BLaER1 (cell line): ENCODE results near the gene CLPSL2.
"Not testable (repeated sequence)": the region's sequence is repeated elsewhere in the genome, so short reads cannot be mapped to it uniquely, and the experiment has no call there.

ENCODE experiments used
- H3K27ac ChIP-seq: shearing (Covaris generic); formaldehyde crosslinking; 2 replicates; pipeline ENCODE4 v1.8.1; 2022
- H3K27me3 ChIP-seq: shearing (Covaris generic); formaldehyde crosslinking; 2 replicates; pipeline ENCODE4 v1.8.1; 2022
- H3K36me3 ChIP-seq: shearing (Covaris generic); formaldehyde crosslinking; 2 replicates; pipeline ENCODE4 v1.8.1; 2022
- H3K4me1 ChIP-seq: shearing (Covaris generic); formaldehyde crosslinking; 2 replicates; pipeline ENCODE4 v1.8.1; 2022
- H3K4me2 ChIP-seq: shearing (Covaris generic); formaldehyde crosslinking; 2 replicates; pipeline ENCODE4 v1.8.1; 2022
- H3K4me3 ChIP-seq: shearing (Covaris generic); formaldehyde crosslinking; 2 replicates; pipeline ENCODE4 v1.8.1; 2022
- H3K9ac ChIP-seq: shearing (Covaris generic); formaldehyde crosslinking; 2 replicates; pipeline ENCODE4 v1.8.1; 2022
- H3K9me3 ChIP-seq: shearing (Covaris generic); formaldehyde crosslinking; 2 replicates; pipeline ENCODE4 v1.8.1; 2022
- H4K20me1 ChIP-seq: shearing (Covaris generic); formaldehyde crosslinking; 2 replicates; pipeline ENCODE4 v1.8.1; 2022
- Cebpa-rat ChIP-seq: shearing (Covaris generic); IDR thresholded peaks from 2 replicates; pipeline ENCODE4 v1.8.1; 2022

CLPSL2 gene

GRCh38 chr6:35733633-35734032 lies 42.8 kb upstream of the CLPSL2 start:
- no peak overlapping the region for H3K4me3 ChIP-seq
- peaks cover 79% of the 10 kb centered on the region for H3K4me1 ChIP-seq
- TF ChIP-seq Cebpa-rat: no peak
- H3K36me3 ChIP-seq: no peaks in the 10 kb centered on the region
- peak overlapping the region; percentile 98 for H3K27ac ChIP-seq
- no peak overlapping the region for H3K9ac ChIP-seq
- H3K27me3 ChIP-seq: no peaks in the 10 kb centered on the region
- no peaks in the 10 kb centered on the region for H4K20me1 ChIP-seq
- peak overlapping the region; percentile 98 for H3K4me2 ChIP-seq
- no peaks in the 10 kb centered on the region for H3K9me3 ChIP-seq

- H3K36me3 ChIP-seq, H4K20me1 ChIP-seq, H3K9me3 ChIP-seq, H3K9ac ChIP-seq, H3K27me3 ChIP-seq, H3K4me3 ChIP-seq: not testable (repeated sequence)
- Histone ChIP-seq H3K27ac (peak overlapping the region; percentile 98; the same call in 1 of the 2 replicates), H3K4me2 (peak overlapping the region; percentile 98), H3K4me1 (peaks cover 72% of the 10 kb centered on the region)
Measured at GRCh38 chr6:35734319-35734718, 42.1 kb upstream of the CLPSL2 start.

GRCh38 chr6:35735452-35735851 lies 40.9 kb upstream of the CLPSL2 start:
- peak overlapping the region; percentile 70 for H3K4me2 ChIP-seq
- no peaks in the 10 kb centered on the region for H4K20me1 ChIP-seq
- TF ChIP-seq Cebpa-rat: no peak
- H3K9me3 ChIP-seq: no peaks in the 10 kb centered on the region
- H3K9ac ChIP-seq: no peak overlapping the region
- no peak overlapping the region for H3K27ac ChIP-seq
- H3K27me3 ChIP-seq: no peaks in the 10 kb centered on the region
- no peaks in the 10 kb centered on the region for H3K36me3 ChIP-seq
- H3K4me1 ChIP-seq: peaks cover 60% of the 10 kb centered on the region
- no peak overlapping the region for H3K4me3 ChIP-seq

- no peak for TF ChIP-seq Cebpa-rat
- Histone ChIP-seq H3K9ac (peak overlapping the region; percentile 52; the same call in 1 of the 2 replicates), H3K4me3 (no peak overlapping the region), H4K20me1 (no peaks in the 10 kb centered on the region), H3K27me3 (no peaks in the 10 kb centered on the region), H3K4me1 (peaks cover 53% of the 10 kb centered on the region), H3K4me2 (peak overlapping the region; percentile 70), H3K9me3 (no peaks in the 10 kb centered on the region), H3K27ac (peak overlapping the region; percentile 61; the same call in 1 of the 2 replicates), H3K36me3 (no peaks in the 10 kb centered on the region)
Measured at GRCh38 chr6:35736253-35736894, 40.0 kb upstream of the CLPSL2 start.

- peak within 1 kb of the TSS; percentile 70 for H3K4me2 ChIP-seq
- peak within 1 kb of the TSS; percentile 61 for H3K27ac ChIP-seq
Measured at GRCh38 chr6:35736982-35737412, 39.4 kb upstream of the CLPSL2 start, which contains the start of gene ARMC12. Gene ARMC12, plus strand, starts transcription at chr6:35737032. Its CDS starts 77 bp downstream, at chr6:35737109.

GRCh38 chr6:35737413-35738211 lies 38.8 kb upstream of the CLPSL2 start:
- TF ChIP-seq Cebpa-rat: peak; percentile 70; the same call in 1 of the 2 replicates
- Histone ChIP-seq H3K9me3 (no peaks in the 10 kb centered on the region), H3K27ac (peak overlapping the region; percentile 61), H3K4me1 (peaks cover 49% of the 10 kb centered on the region), H4K20me1 (no peaks in the 10 kb centered on the region), H3K4me3 (0 out of 2 replicates have a peak overlapping the region, but pooled peaks have one; percentile 6), H3K9ac (peak overlapping the region; percentile 52; the same call in 1 of the 2 replicates), H3K36me3 (no peaks in the 10 kb centered on the region), H3K4me2 (peak overlapping the region; percentile 70), H3K27me3 (no peaks in the 10 kb centered on the region)

More at GRCh38 chr6:35736982-35737412, 39.4 kb upstream of the CLPSL2 start, which contains the start of gene ARMC12:
- H3K9ac ChIP-seq: peak within 1 kb of the TSS; percentile 52; the same call in 1 of the 2 replicates
- H3K9me3 ChIP-seq: no peaks in the 10 kb centered on the region
- no peaks in the 10 kb centered on the region for H3K36me3 ChIP-seq
- 0 out of 2 replicates have a peak within 1 kb of the TSS, but pooled peaks have one; percentile 6 for H3K4me3 ChIP-seq
- H4K20me1 ChIP-seq: no peaks in the 10 kb centered on the region
- TF ChIP-seq Cebpa-rat: no peak; the same call in 1 of the 2 replicates
- H3K4me1 ChIP-seq: peaks cover 53% of the 10 kb centered on the region
- no peaks in the 10 kb centered on the region for H3K27me3 ChIP-seq

GRCh38 chr6:35739645-35740524 lies 36.5 kb upstream of the CLPSL2 start:
- TF ChIP-seq Cebpa-rat: no peak
- H3K4me3 ChIP-seq: no peak overlapping the region
- no peaks in the 10 kb centered on the region for H3K36me3 ChIP-seq
- peaks cover 26% of the 10 kb centered on the region for H3K4me1 ChIP-seq
- no peak overlapping the region for H3K27ac ChIP-seq
- no peaks in the 10 kb centered on the region for H4K20me1 ChIP-seq
- no peaks in the 10 kb centered on the region for H3K9me3 ChIP-seq
- H3K4me2 ChIP-seq: no peak overlapping the region
- H3K9ac ChIP-seq: no peak overlapping the region
- H3K27me3 ChIP-seq: no peaks in the 10 kb centered on the region

- H3K36me3 ChIP-seq: no peaks in the 10 kb centered on the region
- no peak overlapping the region for H3K9ac ChIP-seq
- no peaks in the 10 kb centered on the region for H3K27me3 ChIP-seq
- no peak overlapping the region for H3K27ac ChIP-seq
- peaks cover 8% of the 10 kb centered on the region; the same call in 1 of the 2 replicates for H3K9me3 ChIP-seq
- H3K4me3 ChIP-seq: no peak overlapping the region
- H4K20me1 ChIP-seq: no peaks in the 10 kb centered on the region
- no peak for TF ChIP-seq Cebpa-rat
- no peaks in the 10 kb centered on the region for H3K4me1 ChIP-seq
- no peak overlapping the region for H3K4me2 ChIP-seq
Measured at GRCh38 chr6:35742842-35743241, 33.6 kb upstream of the CLPSL2 start.

- Histone ChIP-seq H3K9me3 (peaks cover 15% of the 10 kb centered on the region), H3K4me3 (no peak overlapping the region), H3K36me3 (no peaks in the 10 kb centered on the region), H3K4me2 (no peak overlapping the region), H4K20me1 (no peaks in the 10 kb centered on the region), H3K4me1 (no peaks in the 10 kb centered on the region), H3K9ac (no peak overlapping the region), H3K27ac (no peak overlapping the region), H3K27me3 (no peaks in the 10 kb centered on the region)
- no peak for TF ChIP-seq Cebpa-rat
Measured at GRCh38 chr6:35745509-35745908, 30.9 kb upstream of the CLPSL2 start.
